ENCODE results near the gene APOO. TPM values are rescaled to one million over a fixed set of nuclear protein-coding genes. Genes with fewer than 3 reads are reported as not detected.
"Not testable (repeated sequence)": the region's sequence is repeated elsewhere in the genome, so short reads cannot be mapped to it uniquely, and the experiment has no call there.

Gene APOO
- total RNA-seq, 3 donors from 2014 or later: 19.2 to 38.7 (median 36.6) TPM

DNA sequence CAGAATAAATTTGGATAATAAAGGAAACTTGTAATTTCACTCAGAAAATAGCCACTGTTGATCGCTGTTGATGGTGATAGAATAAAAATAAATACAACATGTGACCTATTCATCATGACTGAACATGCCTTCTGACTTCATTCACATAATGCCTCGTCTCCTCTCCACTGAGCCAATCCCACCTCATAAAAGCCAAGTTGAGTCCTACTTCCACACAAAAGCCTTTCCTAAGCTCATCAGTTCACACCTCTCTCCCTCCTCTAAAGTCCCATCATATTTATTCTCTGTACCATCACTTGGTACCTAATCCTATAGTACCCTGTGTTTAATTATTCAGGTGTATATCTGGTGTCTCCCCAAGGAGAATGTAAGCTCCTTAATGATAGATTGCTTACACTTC, 37.7 kb downstream of the APOO start:
- Histone ChIP-seq H3K9me3 (no peaks in the 10 kb centered on the region), H3K4me1 (ENCODE audit: low read depth) (no peaks in the 10 kb centered on the region), H3K36me3 (ENCODE audit: low read depth) (no peaks in the 10 kb centered on the region), H3K4me3 (no peak overlapping the region)
- intact Hi-C loops (cut with DNase I, micrococcal nuclease): no loop called here
- ATAC-seq: no peak
- TF ChIP-seq, protein P1, sequence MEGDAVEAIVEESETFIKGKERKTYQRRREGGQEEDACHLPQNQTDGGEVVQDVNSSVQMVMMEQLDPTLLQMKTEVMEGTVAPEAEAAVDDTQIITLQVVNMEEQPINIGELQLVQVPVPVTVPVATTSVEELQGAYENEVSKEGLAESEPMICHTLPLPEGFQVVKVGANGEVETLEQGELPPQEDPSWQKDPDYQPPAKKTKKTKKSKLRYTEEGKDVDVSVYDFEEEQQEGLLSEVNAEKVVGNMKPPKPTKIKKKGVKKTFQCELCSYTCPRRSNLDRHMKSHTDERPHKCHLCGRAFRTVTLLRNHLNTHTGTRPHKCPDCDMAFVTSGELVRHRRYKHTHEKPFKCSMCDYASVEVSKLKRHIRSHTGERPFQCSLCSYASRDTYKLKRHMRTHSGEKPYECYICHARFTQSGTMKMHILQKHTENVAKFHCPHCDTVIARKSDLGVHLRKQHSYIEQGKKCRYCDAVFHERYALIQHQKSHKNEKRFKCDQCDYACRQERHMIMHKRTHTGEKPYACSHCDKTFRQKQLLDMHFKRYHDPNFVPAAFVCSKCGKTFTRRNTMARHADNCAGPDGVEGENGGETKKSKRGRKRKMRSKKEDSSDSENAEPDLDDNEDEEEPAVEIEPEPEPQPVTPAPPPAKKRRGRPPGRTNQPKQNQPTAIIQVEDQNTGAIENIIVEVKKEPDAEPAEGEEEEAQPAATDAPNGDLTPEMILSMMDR (IDR thresholded peaks at IDR 0.05): no peak
- no peak for DNase-seq

DNA sequence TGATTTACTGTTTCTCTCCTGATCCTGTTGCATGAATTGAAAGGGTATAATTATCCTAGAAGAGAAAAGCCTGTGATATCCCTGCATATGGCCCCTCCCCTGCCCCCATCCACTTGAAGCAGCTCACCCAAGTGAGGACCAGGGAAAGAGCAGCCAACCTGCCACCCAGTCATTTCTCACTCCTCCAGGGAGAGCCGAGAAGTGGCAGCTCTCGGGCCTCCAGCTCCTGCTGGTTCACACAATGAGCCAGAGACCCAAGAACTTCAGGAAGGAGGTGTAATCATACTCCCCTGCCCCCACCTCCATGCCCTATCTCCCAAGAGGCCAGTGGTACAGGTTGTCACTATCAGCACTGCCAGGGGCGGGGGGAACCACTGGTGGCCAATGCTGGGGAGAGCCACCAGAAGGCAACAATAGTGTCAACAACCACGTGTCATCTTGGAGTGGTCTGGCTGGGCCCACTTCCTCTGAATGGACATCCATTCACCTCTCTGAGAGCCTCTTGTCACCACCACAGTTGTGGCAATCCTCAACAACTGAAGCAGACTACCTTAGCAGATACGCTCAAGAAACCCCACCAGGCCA, 42.9 kb downstream of the APOO start:
- TF ChIP-seq, protein P1 (IDR thresholded peaks at IDR 0.05): no peak
- Histone ChIP-seq H3K36me3 (ENCODE audit: low read depth) (no peaks in the 10 kb centered on the region), H3K9me3 (no peaks in the 10 kb centered on the region), H3K4me3 (no peak overlapping the region), H3K4me1 (ENCODE audit: low read depth) (no peaks in the 10 kb centered on the region)
- ATAC-seq: no peak
- intact Hi-C loops (cut with DNase I, micrococcal nuclease): no loop called here
- no peak for DNase-seq

DNA sequence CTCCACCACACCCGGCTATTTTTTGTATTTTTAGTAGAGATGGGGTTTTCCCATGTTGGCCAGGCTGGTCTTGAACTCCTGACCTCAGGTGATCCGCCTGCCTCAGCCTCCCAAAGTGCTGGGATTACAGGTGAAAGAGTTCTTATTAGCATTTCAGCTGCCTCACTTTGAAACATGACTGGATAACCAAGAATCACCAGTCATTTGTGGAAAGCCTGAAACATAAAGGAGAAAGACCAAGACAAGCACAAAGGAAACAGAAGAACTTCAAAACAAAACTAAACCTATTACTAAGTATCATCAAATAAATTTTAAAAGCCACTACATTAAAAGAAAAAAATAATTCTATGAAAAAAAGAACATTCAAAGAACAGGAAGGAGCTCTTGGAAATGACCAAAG, 45.8 kb downstream of the APOO start:
- H3K36me3 ChIP-seq (ENCODE audit: low read depth); intact Hi-C loops (cut with DNase I, micrococcal nuclease); H3K4me3 ChIP-seq; ATAC-seq; DNase-seq; H3K4me1 ChIP-seq (ENCODE audit: low read depth); H3K9me3 ChIP-seq: not testable (repeated sequence)

DNA sequence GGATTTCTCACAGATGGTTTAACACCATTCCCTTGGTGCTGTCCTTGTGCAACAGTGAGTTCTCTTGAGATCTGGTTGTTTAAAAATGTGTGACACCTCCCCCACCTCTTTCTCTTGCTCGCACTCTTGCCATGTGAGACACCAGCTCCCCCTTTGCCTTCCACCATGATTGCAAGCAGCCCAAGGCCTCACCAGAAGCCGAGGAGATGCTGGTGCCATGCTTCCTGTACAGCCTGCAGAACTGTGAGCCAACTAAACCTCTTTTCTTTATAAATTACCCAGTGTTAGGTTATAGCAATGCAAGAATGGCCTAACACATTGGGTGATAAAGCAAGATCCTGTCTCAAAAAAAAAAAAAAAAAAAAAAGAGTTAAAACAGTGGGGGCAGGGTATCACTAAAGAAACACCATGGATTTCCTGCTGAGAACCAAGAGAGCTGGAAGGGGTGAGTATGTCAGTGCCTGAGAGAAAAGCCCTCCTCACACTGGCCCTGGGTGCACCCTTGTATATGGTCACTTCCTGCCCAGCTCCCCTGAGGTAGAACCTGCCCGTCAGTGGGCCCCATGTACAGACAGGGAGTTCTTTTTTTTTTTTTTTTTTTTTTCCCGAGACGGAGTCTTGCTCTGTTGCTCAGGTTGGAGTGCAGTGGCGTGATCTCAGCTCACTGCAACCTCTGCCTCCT, 46.4 kb downstream of the APOO start:
- Histone ChIP-seq H3K4me3 (no peak overlapping the region), H3K36me3 (ENCODE audit: low read depth) (no peaks in the 10 kb centered on the region), H3K9me3 (no peaks in the 10 kb centered on the region), H3K4me1 (ENCODE audit: low read depth) (no peaks in the 10 kb centered on the region)
- intact Hi-C loops (cut with DNase I, micrococcal nuclease): no loop called here
- ATAC-seq (no peak), DNase-seq (no peak)
- TF ChIP-seq, protein P1 (IDR thresholded peaks at IDR 0.05): no peak

DNA sequence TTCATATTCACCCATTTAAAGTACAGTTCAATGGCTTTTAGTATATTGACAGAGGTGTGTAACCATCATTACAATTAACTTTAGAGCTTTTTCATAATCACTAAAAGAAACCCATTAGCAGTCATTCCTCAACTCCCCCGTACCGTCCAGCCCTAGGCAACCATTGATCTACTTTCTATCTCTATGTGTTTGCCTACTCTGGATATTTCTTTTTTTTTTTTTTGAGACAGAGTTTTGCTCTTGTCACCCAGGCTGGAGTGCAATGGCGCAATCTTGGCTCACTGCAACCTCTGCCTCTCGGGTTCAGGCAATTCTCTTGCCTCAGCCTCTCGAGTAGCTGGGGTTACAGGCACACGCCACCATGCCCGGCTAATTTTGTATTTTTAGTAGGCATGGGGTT, 48.5 kb downstream of the APOO start:
- DNase-seq; H3K9me3 ChIP-seq; H3K4me1 ChIP-seq (ENCODE audit: low read depth); ATAC-seq; intact Hi-C loops (cut with DNase I, micrococcal nuclease); H3K4me3 ChIP-seq; H3K36me3 ChIP-seq (ENCODE audit: low read depth): not testable (repeated sequence)

DNA sequence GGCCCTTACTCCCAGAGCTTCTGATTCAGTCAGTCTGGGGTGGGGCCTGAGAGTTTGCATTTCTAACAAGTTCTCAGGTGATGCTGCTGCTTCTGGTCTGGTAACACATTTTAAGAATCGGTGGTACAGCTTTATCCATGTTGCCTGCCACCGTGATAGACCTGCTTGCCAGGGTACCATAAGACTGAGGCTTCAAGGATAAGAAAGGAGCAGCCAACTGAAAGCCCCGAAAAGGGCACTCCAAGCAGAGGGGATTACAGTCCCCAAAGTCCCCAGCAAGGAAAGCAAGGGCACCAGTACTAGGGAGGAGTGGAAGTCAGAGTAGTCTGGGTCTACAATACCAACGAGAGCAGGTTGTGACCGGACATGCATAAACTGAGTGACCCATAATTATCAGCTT, 49.8 kb downstream of the APOO start:
- no peak for DNase-seq
- no peak for ATAC-seq
- H3K36me3 ChIP-seq (ENCODE audit: low read depth): no peaks in the 10 kb centered on the region
- H3K4me3 ChIP-seq: no peak overlapping the region
- H3K4me1 ChIP-seq (ENCODE audit: low read depth): no peaks in the 10 kb centered on the region
- no peaks in the 10 kb centered on the region for H3K9me3 ChIP-seq
- TF ChIP-seq, protein P1 (IDR thresholded peaks at IDR 0.05): no peak
- intact Hi-C loops (cut with DNase I, micrococcal nuclease): no loop called here

Data from mucosa of descending colon (tissue), 3 donors.